ENCODE data around the gene MRPL42. TPM values are rescaled to one million over a fixed set of nuclear protein-coding genes. Genes with fewer than 3 reads are reported as not detected.
"Not testable (repeated sequence)": the region's sequence is repeated elsewhere in the genome, so short reads cannot be mapped to it uniquely, and the experiment has no call there.

The MRPL42 gene
- total RNA-seq, 1 experiment from 2014 or later = 108 TPM

DNA sequence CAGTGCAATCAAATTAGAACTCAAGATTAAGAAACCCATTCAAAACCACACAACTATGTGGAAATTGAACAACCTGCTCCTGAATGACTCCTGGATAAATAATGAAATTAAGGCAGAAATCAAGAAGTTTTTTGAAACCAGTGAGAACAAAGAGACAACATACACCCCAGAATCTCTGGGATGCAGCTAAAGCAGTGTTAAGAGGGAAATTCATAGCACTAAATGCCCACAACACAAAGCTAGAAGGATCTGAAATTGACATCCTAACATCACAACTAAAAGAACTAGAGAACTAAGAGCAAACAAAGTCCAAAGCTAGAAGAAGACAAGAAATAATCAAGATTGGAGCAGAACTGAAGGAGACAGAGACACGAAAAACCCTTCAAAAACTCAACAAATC is 91.4 kb downstream of the MRPL42 start:
- not testable (repeated sequence) for H2BK5ac ChIP-seq (ENCODE audit: insufficient read length, low read length); H4K8ac ChIP-seq (replicated peaks; ENCODE audit: insufficient read length, low read depth, low read length); H3K9ac ChIP-seq (ENCODE audit: extremely low read depth, insufficient read length, low read length); H2BK15ac ChIP-seq (ENCODE audit: low read depth, low read length); H3K4me1 ChIP-seq (ENCODE audit: insufficient read depth, low read length); H3K4me1 Mint-ChIP-seq; H3K23me2 ChIP-seq (ENCODE audit: insufficient read length, low read depth, low read length, poor library complexity, severe bottlenecking); H3K27ac ChIP-seq (ENCODE audit: insufficient read length, low read depth, low read length); H2BK12ac ChIP-seq (ENCODE audit: insufficient read length, low read depth, low read length); H3K27me3 ChIP-seq (ENCODE audit: insufficient read depth, low read length); H3K79me2 ChIP-seq (ENCODE audit: insufficient read depth, low read length); H3K79me1 ChIP-seq (ENCODE audit: insufficient read depth, low read depth, low read length, poor library complexity, severe bottlenecking); H4K5ac ChIP-seq (ENCODE audit: insufficient read length, low read depth, low read length); H3K9me3 ChIP-seq (ENCODE audit: control insufficient read depth, low read depth, low read length); H3K27ac Mint-ChIP-seq; H3K27me3 Mint-ChIP-seq (ENCODE audit: low read depth); H3K14ac ChIP-seq (ENCODE audit: insufficient read depth, low read length); H2AFZ ChIP-seq (ENCODE audit: low read length); H3K23ac ChIP-seq (ENCODE audit: insufficient read length, low read depth, low read length); DNase-seq; H3K4me2 ChIP-seq (ENCODE audit: insufficient read depth, insufficient read length, low read length); H3K18ac ChIP-seq (ENCODE audit: insufficient read length, low read depth, low read length); H3K4ac ChIP-seq (ENCODE audit: low read depth, low read length); H3T11ph ChIP-seq (ENCODE audit: low read length); H4K91ac ChIP-seq (ENCODE audit: insufficient read length, low read depth, low read length); H2AK5ac ChIP-seq (ENCODE audit: insufficient read length, low read length); H2BK20ac ChIP-seq (ENCODE audit: low read depth, low read length, poor library complexity, severe bottlenecking); H3K56ac ChIP-seq (ENCODE audit: insufficient read length, low read depth, low read length); H3K4me3 Mint-ChIP-seq; H4K20me1 ChIP-seq (ENCODE audit: control insufficient read depth, insufficient read depth, insufficient read length); H2BK120ac ChIP-seq (ENCODE audit: low read depth, low read length, poor library complexity, severe bottlenecking)
- no CpG with 5 or more reads among the region's 1 CpG for WGBS (ENCODE audit: extremely low coverage, insufficient read length, low lambda C conversion rate)
- Mint-ChIP-seq H3K36me3 (ENCODE audit: insufficient read depth in 1 of 3, low read depth in 3 of 3) (peaks cover 44 to 50% (median 48%) of the 10 kb centered on the region in 3 experiments), H3K9me3 (peaks cover 32 to 33% of the 10 kb centered on the region in 2 experiments)

Measured in H9 (cell line).